ENCODE results near the gene P3R3URF.

- TF ChIP-seq CTCF (IDR thresholded peaks at IDR 0.05) (no peak), POLR2AphosphoS5 (IDR thresholded peaks at IDR 0.05) (no peak), POLR2A (IDR thresholded peaks at IDR 0.05) (no peak)
Observed at GRCh38 chr1:46136711-46137110, 39.6 kb downstream of the P3R3URF start.
